Measurements from ENCODE around the gene MEX3D.
"Not testable (repeated sequence)": the region's sequence is repeated elsewhere in the genome, so short reads cannot be mapped to it uniquely, and the experiment has no call there.

Gene MEX3D

DNA sequence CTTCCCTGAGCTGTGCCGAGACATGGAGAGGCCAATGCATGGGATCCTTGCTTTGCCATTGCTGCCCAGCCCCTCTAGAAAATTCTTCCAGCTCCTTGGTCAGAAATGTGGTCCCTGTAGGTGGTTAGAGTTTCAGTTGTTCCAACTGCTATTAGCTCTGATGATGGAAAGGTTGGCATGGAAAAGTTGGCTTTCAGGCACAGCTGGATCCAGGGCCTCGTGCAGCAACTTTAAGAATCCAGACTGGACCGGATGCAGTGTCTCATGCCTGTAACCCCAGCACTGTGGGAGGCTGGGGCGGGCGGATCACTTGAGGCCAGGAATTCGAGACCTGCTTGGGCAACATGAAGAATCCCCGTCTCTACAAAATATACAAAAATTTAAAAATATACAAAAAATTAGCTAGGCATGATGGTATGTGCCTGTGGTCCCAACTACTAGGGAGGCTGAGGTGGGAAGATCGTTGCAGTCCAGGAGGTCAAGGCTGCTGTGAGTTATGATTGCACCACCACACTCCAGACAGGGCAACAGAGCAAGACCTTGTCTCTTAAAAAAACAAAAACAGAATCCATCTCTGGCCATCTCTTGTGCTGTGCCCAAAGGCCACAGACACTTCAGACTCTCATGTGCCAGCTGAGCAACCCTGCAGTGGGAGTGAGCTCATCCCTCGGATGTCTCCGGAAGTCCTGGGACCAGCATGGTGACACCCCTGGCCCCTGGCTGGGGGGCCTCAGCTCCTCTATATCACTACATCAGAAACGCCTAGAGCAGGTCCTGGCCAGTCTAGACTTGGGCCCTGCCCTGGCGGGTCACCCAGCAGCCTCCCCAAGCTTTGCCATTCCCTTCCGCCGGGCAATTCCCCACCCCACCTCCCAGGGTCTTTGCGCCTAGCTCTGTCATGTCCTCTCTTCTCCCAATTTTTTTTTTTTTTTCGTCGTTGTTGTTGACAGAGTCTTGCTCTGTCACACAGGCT is 16.8 kb downstream of the MEX3D start:
- no peak overlapping the region for H3K4me3 Mint-ChIP-seq
- H3K27ac Mint-ChIP-seq = no peak overlapping the region

DNA sequence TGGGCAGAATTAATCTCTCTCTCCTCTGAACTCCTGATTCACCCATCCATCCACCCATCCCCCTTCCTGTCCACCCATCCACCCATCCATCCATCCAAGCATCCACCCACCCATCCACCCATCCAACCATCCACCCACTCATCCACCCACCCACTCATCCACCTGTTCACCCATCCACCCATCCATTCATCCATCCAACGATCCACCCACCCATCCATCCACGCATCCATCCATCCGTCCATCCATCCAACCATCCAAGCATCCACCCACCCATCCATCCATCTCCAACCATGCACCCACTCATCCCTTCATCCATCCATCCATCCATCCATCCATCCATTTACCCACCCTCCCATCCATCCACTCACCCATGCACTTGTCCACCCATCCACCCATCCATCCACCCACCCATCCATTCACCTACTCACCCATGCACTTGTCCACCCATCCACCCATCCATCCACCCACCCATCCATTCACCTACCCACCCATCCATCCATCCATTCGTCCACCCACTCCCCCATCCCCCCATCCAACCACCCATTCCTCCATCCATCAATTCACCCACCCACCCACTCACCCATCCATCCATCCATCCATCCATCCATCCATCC is 18.7 kb downstream of the MEX3D start:
- TF ChIP-seq, protein P1, sequence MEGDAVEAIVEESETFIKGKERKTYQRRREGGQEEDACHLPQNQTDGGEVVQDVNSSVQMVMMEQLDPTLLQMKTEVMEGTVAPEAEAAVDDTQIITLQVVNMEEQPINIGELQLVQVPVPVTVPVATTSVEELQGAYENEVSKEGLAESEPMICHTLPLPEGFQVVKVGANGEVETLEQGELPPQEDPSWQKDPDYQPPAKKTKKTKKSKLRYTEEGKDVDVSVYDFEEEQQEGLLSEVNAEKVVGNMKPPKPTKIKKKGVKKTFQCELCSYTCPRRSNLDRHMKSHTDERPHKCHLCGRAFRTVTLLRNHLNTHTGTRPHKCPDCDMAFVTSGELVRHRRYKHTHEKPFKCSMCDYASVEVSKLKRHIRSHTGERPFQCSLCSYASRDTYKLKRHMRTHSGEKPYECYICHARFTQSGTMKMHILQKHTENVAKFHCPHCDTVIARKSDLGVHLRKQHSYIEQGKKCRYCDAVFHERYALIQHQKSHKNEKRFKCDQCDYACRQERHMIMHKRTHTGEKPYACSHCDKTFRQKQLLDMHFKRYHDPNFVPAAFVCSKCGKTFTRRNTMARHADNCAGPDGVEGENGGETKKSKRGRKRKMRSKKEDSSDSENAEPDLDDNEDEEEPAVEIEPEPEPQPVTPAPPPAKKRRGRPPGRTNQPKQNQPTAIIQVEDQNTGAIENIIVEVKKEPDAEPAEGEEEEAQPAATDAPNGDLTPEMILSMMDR (IDR thresholded peaks at IDR 0.05) = no peak
- Mint-ChIP-seq H3K9me3 (peaks cover 6% of the 10 kb centered on the region), H3K27me3 (ENCODE audit: low read depth, poor library complexity) (peaks cover 20% of the 10 kb centered on the region), H3K36me3 (ENCODE audit: low read depth) (no peaks in the 10 kb centered on the region), H3K4me1 (no peaks in the 10 kb centered on the region), H3K4me3 (no peak overlapping the region), H3K27ac (no peak overlapping the region)
- DNase-seq = no peak

More for the DNA sequence above, 16.8 kb downstream of the MEX3D start:
- Mint-ChIP-seq H3K27me3 (ENCODE audit: low read depth, poor library complexity) (peaks cover 4% of the 10 kb centered on the region), H3K9me3 (peaks cover 6% of the 10 kb centered on the region), H3K36me3 (ENCODE audit: low read depth) (peaks cover 5% of the 10 kb centered on the region), H3K4me1 (peaks cover 4% of the 10 kb centered on the region)
- TF ChIP-seq, protein P1 (IDR thresholded peaks at IDR 0.05) = no peak
- DNase-seq = no peak

DNA sequence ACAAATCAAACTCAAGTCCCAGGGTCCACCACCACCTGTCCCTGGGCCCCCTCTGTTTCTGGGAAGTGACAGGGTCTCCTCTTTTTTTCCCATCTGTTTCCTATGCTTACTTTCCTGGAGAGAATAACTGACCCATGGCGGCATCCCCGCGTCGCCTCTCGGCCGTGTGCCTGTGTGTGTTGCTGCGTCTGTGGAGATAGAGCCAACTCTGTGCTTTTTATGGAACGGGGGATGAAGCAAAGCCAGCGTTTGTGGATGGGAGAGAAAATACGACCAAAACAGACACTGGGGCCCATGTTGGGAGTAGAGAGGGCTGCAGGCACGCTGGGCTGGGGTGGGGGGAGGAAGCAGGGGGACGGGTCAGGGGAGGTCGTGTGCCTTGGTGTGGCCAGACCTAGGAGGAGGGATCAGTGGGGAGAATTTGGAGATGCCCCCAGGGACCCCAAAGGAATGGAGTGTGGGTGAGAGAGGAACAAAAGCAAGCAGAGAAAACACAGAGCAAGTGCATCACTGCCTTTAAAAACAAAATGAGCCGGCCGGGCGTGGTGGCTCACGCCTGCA is 27.7 kb downstream of the MEX3D start:
- Mint-ChIP-seq H3K4me3 (peak overlapping the region; percentile 19), H3K9me3 (no peaks in the 10 kb centered on the region), H3K36me3 (ENCODE audit: low read depth) (no peaks in the 10 kb centered on the region), H3K27me3 (ENCODE audit: low read depth, poor library complexity) (peaks cover 59% of the 10 kb centered on the region), H3K27ac (peak overlapping the region; percentile 49), H3K4me1 (peaks cover 16% of the 10 kb centered on the region)
- TF ChIP-seq, protein P1 (IDR thresholded peaks at IDR 0.05) = no peak
- DNase-seq = no peak

DNA sequence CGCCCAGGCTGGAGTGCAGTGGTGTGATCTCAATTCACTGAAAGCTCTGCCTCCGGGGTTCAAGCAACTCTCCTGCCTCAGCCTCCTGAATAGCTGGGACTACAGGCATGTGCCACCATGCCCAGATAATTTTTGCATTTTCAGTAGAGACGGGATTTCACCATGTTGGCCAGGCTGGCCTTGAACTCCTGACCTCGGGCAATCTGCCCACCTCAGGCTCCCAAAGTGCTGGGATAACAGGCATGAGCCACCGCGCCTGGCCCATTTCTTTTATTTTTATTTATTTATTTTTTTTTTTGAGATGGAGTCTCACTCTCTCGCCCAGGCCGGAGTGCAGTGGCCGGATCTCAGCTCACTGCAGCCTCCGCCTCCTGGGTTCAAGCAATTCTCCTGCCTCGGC is 28.4 kb downstream of the MEX3D start:
- peaks cover 57% of the 10 kb centered on the region for H3K27me3 Mint-ChIP-seq (ENCODE audit: low read depth, poor library complexity)
- DNase-seq; H3K4me3 Mint-ChIP-seq; H3K9me3 Mint-ChIP-seq; H3K36me3 Mint-ChIP-seq (ENCODE audit: low read depth); H3K27ac Mint-ChIP-seq: not testable (repeated sequence)
- peaks cover 16% of the 10 kb centered on the region for H3K4me1 Mint-ChIP-seq

DNA sequence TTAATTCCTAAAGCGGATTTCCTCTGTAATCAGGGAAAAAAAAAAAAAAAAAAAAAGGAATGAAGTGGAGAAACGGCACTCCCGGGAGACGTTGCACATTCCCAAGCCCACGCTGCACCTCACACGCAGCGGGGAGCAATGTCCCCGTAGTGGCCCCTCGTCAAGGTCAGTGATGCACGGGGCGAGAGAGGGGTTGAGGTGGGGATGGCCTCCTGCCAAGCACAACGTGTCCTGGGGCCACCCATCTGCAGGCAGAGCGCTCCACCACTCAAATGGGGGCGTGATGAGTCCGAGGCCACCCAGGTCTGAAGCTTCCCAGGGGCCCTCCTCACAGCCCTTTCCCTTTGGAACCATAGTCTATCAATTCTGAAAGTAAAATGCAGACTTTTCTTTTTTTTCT is 29.1 kb downstream of the MEX3D start:
- Mint-ChIP-seq H3K27ac (no peak overlapping the region), H3K9me3 (no peaks in the 10 kb centered on the region), H3K4me3 (no peak overlapping the region), H3K27me3 (ENCODE audit: low read depth, poor library complexity) (peaks cover 54% of the 10 kb centered on the region), H3K36me3 (ENCODE audit: low read depth) (no peaks in the 10 kb centered on the region), H3K4me1 (peaks cover 16% of the 10 kb centered on the region)
- TF ChIP-seq, protein P1 (IDR thresholded peaks at IDR 0.05) = no peak
- no peak for DNase-seq

DNA sequence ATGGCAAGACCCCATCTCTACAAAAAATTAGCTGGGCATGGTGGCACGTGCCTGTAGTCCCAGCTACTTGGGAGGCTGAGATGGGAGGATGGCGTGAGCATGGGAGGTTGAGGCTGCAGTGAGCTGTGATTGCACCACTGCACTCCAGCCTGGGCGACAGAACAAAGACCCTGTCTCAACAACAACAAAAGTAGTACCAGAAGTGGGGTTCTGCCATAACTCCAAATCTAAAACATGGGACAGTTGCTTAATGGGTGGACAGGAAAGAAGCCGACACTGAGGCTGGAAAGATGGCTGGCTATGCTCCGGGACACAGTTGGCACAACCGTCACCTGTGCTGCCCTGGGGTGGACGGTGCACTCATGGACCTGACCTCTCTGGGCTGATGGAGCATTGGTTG is 32.4 kb downstream of the MEX3D start:
- H3K4me3 Mint-ChIP-seq; H3K27ac Mint-ChIP-seq; DNase-seq; H3K4me1 Mint-ChIP-seq; H3K36me3 Mint-ChIP-seq (ENCODE audit: low read depth); H3K9me3 Mint-ChIP-seq: not testable (repeated sequence)
- peaks cover 56% of the 10 kb centered on the region for H3K27me3 Mint-ChIP-seq (ENCODE audit: low read depth, poor library complexity)

Data from nephron progenitor cell (in vitro differentiated cells).